Activated CD8-positive, alpha-beta memory T cell treated with anti-CD3 and anti-CD28 coated beads, Interleukin-2, amount 50 U/mL, for 24 hours (primary cell): ENCODE measurements around the gene METRNL.

Source experiments
- DNase-seq: peaks from one replicate; pipeline ENCODE4 v3.0.0-alpha.2; 2020; ENCODE audit errors: extremely low read depth

The METRNL gene

DNA sequence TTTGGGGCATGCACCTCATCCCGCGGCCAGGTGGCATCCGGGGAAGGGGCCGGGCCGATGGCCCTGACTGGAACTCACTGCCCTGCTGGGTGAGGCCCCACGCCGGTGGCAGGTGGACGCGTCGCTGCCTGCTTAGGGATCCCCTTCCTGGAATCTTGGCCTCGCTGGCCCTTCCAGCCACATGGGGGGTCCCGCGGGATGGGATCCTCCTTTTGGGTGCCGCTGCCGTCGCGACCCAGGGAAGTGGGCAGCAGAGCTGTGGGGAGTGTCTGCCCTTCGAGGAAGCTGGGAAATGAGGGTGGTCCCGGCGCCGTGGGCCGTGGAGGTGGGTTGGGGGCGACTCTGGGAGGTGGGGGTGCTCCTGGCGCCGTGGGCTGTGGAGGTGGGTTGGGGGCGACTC, 12.8 kb downstream of the METRNL start:
- no peak for DNase-seq

DNA sequence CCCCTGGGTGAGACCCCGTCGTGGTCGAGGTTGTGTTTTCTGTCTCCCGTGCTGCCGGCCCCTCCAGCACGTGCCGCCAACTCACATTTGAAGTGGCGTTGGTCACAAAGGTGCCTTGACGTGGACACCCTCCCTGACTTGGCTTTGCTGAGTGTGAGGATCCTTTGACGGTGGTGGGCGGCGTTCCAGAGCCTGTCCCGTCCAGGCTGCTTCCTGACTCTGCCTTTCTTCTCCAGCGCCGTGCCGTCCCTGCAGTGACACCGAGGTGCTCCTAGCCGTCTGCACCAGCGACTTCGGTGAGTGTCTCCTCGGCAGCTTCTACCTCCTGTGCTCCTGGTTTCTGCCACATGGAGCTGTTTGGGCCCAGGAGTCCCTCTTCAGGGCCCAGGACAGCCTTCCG, 13.5 kb downstream of the METRNL start:
- no peak for DNase-seq

DNA sequence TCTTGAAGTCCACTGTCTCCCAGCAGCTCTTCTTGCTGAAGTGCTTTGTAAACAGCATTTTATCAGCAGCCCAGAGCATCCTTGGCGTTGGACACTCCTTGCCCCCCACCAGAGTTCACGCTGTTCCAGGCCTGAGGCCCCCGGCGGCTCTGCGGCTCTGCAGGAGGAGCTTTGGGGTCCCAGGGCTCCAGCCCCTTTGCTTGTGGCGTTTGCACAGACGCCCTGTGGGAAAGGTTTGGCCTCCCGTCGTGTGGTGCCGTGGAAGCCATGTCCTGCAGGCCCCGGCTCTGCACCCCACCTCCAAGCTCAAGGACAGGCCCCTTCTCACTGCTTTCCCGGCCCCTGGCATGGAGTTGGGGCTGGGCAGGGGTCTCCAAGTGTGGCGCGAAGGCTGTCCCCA, 14.1 kb downstream of the METRNL start:
- no peak for DNase-seq

DNA sequence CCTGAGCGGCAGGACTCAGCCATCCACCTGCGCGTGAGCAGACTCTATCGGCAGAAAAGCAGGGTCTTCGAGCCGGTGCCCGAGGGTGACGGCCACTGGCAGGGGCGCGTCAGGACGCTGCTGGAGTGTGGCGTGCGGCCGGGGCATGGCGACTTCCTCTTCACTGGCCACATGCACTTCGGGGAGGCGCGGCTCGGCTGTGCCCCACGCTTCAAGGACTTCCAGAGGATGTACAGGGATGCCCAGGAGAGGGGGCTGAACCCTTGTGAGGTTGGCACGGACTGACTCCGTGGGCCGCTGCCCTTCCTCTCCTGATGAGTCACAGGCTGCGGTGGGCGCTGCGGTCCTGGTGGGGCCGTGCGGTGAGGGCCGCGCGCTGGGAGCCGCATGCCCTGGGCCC, 14.9 kb downstream of the METRNL start:
- no peak for DNase-seq

DNA sequence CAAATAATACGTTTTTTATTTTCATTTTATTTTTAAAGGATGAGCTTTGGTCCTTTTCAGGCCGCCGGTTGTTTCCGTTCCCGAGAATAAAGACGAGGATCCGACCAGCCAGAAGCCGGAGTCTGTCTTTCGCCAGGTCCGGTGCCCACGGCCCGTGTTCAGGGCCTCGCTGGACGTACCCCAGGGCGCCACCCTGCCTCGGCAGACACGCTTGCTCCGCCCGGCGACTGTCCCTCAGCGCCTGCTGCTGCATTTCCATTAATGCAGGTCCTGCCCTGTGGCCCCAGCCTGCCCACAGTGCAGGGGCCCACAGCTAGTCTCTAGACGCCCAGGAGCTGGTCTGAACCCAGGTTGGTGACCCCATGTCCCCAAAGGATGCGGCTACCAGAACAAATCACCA, 15.6 kb downstream of the METRNL start:
- DNase-seq: no peak

DNA sequence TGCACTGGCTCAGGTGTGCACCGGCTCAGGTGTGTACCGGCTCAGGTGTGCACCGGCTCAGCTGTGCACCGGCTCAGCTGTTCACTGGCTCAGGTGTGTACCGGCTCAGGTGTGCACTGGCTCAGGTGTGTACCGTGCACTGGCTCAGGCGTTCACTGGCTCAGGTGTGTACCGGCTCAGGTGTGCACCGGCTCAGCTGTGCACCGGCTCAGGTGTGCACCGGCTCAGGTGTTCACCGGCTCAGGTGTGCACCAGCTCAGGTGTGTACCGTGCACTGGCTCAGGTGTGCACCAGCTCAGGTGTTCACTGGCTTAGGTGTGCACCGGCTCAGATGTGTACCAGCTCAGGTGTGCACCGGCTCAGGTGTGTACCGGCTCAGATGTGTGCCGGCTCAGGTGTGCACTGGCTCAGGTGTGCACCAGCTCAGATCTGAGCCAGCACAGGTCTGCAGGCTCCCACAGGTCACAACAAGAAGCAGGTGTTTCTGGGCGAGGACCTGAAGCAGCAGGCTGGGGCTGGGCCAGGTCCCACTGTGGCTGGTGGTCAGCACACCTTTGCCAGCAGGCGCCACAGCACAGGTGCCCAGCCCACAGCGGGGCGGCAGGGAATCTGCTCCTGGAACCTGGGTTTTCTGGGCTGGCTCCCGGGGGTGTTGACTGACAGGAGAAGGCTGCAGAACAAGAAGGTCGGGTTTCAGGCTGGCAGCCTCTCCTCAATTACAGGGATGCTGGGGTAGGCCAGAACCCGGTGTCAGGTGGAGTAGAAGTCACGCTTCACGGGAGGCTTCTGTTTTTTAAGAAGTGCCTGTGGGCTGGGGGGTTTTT, 17.2 kb downstream of the METRNL start:
- DNase-seq: no peak

DNA sequence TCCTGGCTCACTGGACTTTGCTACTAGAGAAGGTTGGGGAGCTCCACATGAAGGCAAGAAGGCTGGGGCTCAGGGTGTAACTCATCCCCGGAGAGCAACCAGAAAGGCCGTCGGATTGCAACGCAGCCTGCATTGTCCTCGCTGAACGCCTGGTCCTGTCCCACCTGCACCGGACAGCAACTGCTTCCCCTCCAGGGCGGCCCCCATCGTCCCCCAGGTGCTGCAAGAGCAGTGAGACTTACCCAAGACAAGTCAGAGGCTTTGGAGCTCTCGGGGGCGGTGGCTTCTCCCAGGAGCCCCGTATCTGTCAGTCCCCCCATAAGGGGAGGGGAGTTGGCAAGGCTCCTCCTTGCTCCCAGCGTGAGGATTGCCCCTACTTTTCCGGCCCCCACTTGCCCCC, 18.4 kb downstream of the METRNL start:
- DNase-seq: no peak

DNA sequence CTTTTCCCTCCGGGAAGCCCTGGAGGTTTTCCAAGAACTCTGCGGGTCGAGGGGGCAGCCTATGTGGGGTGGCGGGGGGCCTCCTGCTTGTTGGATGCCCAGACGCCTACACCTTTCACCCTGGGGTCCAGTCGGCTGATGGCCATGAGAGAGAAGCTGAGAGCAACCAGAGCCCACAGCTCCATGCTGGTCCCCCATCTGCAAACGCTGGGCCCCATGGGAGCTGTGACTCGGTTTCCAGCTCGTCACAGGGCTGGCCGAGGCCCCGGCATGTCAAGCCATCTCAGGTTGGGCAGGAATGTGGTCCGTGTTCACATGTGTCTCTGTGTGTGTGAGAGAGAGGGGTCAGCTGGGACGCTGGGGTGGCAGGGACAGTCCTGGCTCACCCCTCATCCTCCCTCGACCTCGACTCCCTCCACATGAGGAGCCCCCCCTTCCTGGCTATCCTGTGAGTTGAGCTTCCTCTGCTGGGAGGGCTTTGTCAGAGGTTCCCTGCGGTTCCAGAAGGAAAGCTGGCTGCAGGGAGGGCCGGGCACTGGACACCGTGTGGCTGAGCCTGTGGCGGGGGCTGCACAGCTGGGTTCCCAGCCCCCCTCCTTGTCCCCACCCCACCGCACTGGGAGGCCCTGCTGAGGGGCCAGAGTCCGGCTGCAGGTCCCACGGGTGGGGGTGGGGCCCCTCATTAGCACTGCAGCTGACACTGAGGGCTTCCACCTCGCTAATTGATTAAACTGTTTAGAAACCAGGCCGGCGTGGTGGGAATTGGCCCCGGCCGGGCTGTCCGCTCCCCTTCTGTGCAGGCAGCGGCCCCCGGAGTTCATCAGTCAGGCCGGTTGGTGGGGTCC, 19.1 kb downstream of the METRNL start:
- DNase-seq: no peak

DNA sequence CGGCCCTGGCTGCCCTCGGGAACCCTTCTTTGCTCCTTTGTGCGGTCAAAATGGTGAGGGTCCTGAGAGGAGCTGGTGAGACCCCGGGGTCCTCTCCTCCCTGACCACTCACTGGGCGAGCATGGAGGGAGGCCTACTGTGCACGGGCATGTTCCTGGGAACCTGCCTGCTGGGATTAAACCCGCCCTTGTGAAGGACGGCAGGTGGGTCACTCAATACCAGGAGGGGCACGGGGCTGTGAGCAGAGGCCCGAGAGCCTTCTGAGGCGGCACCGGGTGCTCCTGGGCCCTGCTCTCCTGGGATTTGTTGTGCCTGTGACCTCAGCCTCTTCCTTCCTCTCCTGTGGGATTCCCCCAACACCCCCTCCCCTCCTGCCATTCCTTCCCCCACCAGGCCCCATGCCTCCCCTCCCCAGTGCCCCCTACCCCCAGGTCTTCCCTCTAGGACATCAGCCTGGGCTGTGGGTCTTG, 19.7 kb downstream of the METRNL start:
- DNase-seq: no peak

DNA sequence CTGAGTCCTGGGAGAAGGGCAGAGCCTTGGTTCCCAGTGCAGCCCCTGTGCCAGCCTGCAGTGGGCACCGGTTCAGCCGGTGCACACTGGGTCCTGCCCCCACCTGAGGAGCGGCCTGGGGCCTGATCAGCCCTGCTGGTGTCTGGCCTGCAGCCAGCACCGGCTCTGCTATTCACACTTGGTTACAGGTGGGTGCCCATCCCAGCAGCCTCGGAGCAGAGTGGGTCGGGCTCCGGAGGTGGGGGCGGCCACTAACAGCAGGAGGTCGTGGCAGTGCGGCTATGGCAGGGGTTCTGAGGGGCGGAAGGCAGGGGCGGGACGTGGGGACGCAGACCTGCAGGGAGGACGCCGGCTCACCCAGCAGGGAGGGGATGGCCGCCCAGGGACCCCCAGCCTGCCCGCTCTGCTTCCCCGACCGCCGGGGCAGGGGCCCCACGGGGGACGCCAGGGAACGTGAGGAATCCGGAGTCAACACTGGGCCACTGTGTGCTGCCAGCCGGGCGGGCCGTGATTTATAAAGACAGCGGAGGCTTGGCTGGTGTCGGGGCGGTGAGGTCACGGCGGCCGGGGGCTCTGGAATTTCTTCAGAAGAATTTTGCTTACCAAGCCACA, 20.3 kb downstream of the METRNL start:
- no peak for DNase-seq

DNA sequence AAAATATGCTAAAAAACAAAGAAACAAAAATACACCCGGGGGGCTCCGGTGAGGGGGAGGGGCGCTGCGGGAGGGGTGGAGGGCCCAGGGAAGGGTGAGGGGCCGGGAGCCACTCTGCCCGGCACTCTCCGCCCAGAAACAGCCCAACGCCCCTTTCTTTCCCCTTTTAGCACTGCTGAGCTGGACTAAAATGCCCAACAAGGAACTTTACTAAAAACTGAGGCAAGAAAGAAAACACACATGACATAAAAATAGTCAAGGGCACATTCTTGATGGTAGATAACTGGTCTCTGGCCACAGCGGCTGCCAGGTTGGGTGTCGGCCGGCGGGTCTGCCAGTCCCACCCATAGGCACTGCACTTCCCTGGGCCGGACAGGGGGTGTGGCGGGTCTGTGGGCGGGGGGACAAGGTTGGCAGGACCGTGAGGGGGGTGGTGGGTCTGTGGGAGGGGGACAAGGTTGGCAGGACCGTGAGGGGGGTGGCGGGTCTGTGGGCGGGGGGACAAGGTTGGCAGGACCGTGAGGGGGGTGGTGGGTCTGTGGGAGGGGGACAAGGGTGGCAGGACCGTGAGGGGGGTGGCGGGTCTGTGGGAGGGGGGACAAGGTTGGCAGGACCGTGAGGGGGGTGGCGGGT, 20.9 kb downstream of the METRNL start:
- no peak for DNase-seq

DNA sequence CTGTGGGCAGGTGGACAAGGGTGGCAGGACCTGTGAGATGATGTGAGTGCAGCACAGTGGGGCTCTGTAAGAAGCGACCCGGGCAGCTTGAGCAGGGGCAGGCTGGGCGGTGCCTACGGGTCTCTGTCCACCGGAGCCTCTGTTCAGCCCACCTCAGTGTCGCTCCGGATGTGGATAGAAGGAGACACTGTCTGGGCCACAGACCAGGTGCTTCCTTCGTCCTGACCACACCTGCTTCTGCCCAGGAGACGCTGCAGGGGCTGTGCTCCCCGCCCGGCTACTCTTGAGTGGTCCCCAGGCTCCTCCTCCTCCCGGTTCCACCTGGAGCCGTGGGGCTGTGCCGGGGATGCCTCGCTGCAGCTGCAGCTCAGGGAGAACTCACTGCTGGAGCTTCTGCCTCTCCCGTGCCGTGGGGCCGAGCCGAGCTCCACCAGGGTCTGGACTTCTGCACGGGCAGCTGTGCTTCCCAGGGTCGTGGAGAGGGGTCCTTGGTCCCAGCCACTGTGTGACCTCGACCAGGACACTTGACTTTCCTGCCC, 21.5 kb downstream of the METRNL start:
- DNase-seq: no peak

DNA sequence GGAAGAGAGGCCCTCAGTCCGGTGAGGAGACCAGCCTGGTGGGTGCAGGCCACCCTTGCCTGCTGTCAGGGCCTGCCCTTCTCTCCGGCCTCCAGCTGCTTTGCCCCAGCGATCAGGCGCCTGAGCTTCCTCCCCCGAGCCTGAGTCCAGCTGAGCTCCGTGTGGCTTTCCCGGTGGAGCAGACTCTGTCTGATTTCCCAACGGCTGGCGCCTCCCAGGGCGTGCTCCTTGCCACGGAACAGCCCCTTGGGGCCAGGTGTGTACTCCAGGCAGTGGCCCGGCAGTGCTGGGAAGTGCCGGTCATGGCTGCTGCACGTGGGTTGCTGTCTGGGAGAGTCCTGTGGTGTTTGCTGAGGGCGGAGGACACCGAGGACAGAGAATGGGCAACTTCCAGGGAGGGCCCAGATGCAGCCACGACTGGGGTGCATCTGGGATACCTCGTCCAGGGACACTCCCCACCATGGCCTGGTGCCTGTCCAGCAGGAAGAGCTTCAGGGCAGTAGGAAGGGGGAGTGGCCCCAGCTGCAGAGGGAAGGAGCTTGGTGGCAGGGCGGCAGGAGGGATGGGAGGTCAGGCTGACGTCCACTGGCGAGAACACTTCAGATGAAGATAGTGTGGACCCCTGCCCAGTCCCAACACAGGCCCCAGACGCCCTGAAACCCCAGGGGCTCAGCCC, 22.5 kb downstream of the METRNL start:
- no peak for DNase-seq

DNA sequence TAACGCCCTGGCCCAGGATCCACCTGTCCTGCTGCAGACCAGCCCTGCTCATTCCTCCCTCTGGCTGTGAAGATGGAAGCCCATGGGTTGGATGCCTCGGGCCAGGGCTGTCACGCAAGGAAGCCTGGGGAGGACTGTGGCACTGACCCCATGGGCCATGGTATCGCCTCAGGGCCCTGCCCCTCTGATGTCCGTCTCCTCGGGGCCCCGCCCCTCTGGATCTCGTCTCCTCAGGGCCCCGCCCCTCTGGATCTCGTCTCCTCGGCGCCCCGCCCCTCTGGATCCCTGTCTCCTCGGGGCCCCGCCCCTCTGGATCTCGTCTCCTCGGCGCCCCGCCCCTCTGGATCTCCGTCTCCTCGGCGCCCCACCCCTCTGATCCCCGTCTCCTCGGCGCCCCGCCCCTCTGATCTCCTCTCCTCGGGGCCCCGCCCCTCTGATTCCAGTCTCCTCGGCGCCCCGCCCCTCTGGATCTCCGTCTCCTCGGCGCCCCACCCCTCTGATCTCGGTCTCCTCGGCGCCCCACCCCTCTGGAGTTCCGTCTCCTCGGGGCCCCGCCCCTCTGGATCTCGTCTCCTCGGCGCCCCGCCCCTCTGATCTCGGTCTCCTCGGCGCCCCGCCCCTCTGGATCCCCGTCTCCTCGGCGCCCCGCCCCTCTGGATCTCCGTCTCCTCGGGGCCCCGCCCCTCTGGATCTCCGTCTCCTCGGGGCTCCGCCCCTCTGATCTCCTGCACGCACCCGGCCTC, 24.0 kb downstream of the METRNL start:
- no peak for DNase-seq

DNA sequence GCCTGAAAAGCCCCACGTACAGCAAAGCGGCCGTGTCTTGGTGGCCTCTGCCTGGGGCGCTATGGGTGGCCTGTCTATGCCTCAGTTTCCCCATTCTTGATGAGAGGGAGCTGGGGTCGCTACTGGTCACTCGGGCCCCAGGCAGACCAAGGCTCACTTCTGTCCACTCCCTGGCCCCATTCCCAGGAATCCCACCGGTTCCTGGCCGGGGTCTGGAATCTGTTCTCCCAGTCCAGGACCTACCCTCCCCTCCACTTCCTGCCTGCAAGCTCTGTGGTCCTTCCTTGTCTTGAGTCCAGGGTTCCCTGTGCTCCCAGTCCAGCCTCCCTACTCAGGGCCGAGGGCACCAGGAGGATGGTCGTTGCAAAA, 24.5 kb downstream of the METRNL start:
- DNase-seq: no peak

DNA sequence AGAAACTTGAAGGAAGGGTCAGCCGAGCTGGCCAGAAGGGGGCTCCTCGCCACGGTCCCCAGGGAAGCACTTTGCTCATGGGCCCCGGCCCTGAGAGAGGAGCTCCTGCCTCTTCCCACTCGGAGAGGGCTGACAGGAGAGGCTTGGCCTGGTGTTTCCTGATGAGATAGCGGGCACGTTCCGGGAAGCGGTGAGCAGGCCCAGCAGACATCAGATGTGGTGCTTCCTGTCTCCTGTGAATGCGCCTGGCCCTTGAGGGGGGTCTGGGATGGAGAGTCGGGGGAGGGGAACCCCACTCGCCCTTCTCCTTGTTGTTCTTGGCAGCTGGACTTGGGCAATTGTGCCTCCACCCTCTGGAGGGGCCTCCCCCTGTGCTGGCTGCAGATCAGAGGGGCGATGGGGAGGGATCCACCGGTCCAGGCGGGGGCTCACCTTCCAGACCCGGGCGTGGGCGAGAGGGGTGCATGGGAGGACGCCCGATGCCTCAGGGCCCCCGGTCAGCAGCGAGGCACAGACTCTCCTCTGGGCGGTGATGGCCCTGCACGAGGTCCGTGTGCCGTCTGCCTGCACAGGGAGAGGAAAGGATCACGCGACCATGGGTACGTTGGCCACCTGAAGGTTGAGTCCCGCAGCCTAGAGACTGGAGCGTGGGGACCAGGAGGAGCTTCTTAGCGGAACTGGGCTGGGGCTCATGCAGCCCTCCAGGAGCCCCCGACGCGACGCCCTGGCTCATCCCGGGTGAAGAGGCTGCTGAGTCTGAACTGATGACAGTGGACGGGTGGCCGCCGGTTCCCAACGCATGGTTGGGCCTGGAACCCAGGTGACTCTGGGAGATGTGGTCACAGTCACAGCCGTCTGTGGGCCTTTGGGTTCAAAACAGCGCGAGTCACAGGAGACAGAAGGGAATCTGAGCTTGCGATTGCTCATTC, 25.4 kb downstream of the METRNL start:
- DNase-seq: no peak

DNA sequence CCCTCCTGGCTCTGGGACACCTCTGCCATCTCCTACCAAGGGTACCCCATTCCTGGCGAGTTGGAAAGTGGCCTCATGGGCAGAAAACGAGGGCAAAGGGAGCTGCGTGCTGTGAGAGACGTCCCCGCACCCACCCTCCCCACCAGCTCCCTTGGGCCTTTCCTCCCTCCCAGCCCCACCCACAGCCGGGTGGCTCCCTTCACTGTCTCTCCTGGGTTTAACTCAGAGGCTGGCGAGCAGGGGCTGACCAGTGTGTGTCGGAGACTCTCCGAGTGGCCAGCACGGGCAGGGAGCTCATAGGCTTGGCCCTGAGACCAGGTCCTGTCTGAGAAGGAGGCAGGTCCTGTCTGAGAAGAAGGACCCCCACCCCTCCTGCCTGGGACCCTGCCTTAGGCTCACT, 26.1 kb downstream of the METRNL start:
- no peak for DNase-seq

DNA sequence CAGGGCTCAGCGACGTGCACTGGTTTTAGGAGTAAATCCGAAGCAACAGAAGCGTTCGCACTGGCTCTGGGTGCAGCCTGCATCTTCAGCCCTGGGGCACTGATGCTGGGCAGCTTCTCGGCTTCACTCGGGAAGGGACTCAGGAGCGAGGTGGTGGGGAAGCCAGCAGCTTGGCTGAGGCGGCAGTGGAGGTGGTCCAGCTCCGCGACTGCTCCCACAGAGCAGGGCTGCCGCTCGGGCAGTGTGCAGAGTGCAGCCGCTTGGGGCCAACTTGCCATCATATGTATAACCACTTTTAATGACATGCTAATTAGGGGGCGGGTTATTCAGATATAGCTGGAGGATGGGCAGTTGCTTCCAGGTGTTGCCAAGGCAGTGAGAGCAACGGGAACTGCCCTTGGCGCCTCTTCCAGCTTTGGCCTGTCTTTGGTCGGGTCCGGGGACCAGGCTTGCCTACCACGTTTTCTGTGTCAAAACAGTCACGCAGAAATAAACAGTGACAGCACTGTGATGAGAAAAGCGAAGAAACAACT, 26.7 kb downstream of the METRNL start:
- DNase-seq: no peak
